NCI-H524 treated with DMSO at 0.1 percent for 48 hours (cell line): ENCODE data around the gene PRELID3B.

Experiments used
- DNase-seq: peaks from one replicate; lab custom pipeline; 2025; lab: John Stamatoyannopoulos, UW

The PRELID3B gene

GRCh38 chr20:59008715-59009336 is 33.8 kb downstream of the PRELID3B start:
- no peak for DNase-seq

- no peak for DNase-seq
Measured at GRCh38 chr20:59007665-59008511, 34.7 kb downstream of the PRELID3B start.

GRCh38 chr20:59006864-59007664 is 35.5 kb downstream of the PRELID3B start, which contains the start of gene CTSZ:
Gene CTSZ, minus strand, starts transcription at chr20:59007254. Its CDS starts 126 bp downstream, at chr20:59007128.
- no peak for DNase-seq

- DNase-seq, result no peak
Measured at GRCh38 chr20:59006167-59006863, 36.3 kb downstream of the PRELID3B start.

- no peak for DNase-seq
Measured at GRCh38 chr20:59005523-59006166, 36.9 kb downstream of the PRELID3B start.

GRCh38 chr20:59004763-59005522 is 37.6 kb downstream of the PRELID3B start:
- no peak for DNase-seq

GRCh38 chr20:59004493-59004762 is 38.2 kb downstream of the PRELID3B start:
- DNase-seq, result no peak

GRCh38 chr20:59003836-59004492 is 38.6 kb downstream of the PRELID3B start:
- no peak for DNase-seq

GRCh38 chr20:59002874-59003399 is 39.6 kb downstream of the PRELID3B start:
- no peak for DNase-seq

GRCh38 chr20:59002388-59002787 is 40.2 kb downstream of the PRELID3B start:
- no peak for DNase-seq

GRCh38 chr20:59001449-59002171 is 41.0 kb downstream of the PRELID3B start:
- no peak for DNase-seq

- DNase-seq, result no peak
Measured at GRCh38 chr20:59001068-59001448, 41.5 kb downstream of the PRELID3B start.

GRCh38 chr20:59000326-59000725 is 42.3 kb downstream of the PRELID3B start:
- DNase-seq, result no peak

- no peak for DNase-seq
Measured at GRCh38 chr20:58998656-58999055, 43.9 kb downstream of the PRELID3B start.

- no peak for DNase-seq
Measured at GRCh38 chr20:58997141-58997770, 45.3 kb downstream of the PRELID3B start.

GRCh38 chr20:58996226-58996611 is 46.4 kb downstream of the PRELID3B start:
- DNase-seq, result no peak

GRCh38 chr20:58995461-58996225 is 46.9 kb downstream of the PRELID3B start:
- DNase-seq, result no peak
